NK-92 (cell line): ENCODE data around the gene AIG1.

ENCODE experiments used
- DNase-seq: peaks from one replicate; lab custom pipeline; 2025; ENCODE audit not compliant: unreplicated experiment; lab: John Stamatoyannopoulos, UW

AIG1 gene

DNA sequence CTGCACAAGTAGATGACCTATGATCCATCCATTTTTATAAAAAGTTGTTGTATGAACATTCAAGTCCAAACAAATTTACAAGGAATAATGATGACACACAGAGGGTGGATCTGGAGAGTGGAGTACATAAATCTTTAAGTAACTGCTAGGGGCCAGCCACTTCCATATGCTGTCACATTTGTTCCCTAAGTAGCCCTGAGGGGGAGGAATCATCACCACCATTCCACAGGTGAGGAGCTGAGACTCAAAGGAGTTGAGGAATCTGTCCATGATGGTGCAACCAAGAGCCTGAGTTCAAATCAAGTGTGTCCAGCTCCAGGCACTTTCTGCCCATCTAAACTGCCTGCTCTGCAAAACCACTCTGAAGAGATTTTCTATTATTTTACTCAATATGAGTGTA lies 132.1 kb downstream of the AIG1 start:
- DNase-seq: no peak

DNA sequence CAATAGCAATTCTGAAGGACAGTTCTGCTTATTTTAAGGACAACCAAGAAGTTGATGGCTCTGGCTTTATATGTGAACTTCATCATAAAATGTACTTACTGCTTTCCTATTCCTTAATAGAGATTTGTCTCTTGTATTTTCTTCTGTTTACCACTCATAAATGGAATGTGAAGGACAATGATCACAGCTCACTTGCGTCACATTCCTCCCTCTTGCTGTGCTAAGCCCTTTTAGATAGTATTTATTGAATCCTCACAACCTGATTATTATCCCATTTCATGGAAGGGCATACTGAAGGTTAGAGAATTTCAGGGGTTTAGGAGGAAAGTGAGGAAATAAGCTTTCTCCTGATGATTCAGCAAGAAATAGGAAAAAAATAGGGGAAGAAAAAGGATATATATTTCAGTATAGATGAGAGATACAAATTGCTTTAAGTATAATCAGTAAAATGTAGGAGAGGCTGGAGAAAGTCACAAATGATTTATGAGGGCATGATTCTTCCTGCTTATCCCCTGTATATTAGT lies 132.9 kb downstream of the AIG1 start:
- DNase-seq: no peak

DNA sequence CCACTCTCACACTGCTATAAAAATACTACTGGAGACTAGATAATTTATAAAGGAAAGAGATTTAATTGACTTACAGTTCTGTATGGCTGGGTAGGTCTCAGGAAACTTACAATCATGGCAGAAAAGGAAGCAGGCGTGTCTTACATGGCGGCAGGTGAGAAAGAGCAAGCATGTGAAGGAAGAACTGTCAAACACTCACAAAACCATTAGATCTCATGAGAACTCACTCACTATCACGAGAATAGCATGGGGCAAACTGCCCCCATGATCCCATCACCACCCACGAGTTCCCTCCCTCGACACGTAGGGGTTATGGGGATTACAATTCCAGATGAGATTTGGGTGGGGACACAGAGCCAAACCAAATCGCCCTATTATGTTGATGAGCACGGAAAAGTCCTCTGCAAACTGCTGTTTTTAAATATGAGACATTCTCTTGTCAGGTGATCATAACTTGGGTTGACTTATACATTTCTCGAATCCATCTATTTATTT lies 133.5 kb downstream of the AIG1 start:
- no peak for DNase-seq

DNA sequence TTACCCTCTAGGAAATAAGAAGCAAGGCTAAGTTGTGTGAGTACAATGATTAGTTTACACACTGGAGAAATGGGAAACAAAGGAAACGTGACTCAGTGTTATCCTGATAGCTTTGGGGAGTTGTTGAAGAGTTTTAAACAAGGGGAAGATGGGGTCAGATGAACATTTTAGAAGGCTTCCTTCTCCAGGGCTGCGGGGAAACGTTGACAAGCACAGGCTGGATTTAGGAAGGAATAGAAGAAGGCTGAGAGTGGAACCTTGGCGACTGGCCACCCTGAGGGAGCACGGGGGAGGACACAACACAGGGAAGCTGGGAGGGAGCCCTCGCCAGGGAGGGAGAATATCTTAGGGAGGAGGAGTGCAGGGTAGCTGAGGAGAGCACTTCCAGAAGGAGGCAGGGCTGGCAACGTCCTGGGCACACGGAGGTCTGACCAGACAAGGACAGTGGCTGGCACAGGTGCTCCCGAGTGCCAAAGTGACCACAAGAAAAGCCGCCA lies 134.7 kb downstream of the AIG1 start:
- DNase-seq: no peak

DNA sequence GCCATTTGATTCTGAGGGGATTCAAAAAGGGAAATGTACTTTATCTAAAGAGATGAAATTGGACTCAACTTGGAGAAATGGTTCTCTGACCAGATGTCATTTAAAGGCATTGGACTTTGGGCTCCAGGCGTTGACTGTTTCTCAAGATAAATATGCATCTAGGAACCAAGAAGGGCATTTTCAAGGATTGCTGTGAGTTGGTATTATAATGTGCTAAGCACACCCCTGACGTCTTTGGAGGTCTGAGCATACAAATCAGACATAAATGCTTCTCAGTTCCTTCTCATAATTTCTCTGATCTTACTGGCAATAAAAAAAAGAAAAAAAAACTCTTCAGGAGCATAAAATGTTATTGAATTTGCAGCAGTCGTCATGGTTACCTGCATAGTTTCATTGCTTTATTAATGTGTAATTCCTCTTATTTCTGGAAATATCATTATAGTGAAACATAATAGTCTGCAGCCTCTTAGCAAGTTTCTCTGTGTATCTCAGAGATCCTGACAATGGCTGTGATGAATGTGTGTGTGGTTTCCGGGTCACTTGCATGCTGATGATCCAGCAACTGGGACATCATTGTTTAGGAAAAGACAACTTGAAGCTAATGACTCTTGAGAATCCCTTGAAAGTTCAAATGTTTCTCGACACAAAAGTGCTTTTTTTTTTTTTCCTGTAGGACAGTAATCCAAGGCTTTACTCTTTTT lies 136.0 kb downstream of the AIG1 start:
- DNase-seq: no peak

DNA sequence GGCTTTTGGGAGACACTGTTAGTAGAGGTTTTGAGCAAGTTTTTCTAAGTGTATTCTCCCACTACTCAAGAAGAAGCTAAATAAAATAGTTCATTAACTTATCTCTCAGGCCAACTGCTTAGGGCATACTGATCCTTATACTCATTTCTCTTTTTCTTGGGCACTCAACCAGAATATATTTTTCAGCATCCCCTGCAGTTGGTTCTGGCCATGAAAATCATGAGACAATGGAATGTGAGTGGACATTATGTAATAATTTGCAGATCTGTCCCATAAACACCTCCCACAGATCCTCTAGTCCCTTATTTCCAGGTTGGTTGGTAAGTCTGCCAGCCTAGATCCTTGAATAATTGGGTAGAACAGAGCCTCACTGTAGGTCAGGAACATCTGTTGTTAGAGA lies 136.7 kb downstream of the AIG1 start:
- DNase-seq: no peak

DNA sequence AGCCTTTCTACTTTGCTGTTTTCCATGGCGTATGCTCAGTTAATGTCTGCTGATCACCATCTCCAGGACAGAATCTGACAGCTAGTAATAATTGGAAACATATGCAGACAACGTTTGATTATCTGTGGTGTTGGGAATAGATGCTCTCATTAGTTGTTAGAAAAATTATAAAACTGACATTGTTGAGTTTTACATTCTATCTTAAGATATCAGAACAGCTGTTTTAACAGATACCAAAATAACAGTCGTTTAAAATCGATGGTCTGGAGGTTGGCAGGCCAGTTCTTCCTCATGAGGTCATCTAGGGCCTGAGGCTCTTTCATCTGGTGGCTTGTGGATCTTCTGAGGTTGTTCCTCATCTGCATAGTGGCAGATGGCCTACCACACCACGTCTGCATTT lies 137.6 kb downstream of the AIG1 start:
- DNase-seq: no peak

DNA sequence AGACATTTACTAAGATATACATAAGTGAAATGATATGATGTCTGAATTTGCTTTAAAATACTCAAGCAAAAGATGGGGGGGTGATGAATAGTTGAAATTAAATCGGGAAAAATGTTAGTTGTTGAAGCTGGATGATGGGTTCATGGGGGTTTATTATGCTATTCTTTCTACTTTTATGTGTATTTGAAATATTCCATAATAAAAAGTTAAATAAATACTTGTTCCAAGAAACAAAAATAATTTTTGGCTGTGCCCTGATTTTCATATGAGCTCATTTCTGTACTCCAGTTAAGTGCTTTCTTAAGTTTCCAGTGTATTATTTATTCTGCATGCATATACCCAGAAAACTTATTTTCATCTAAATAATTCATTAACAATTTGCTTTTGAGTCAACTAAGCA lies 138.6 kb downstream of the AIG1 start:
- DNase-seq: no peak

DNA sequence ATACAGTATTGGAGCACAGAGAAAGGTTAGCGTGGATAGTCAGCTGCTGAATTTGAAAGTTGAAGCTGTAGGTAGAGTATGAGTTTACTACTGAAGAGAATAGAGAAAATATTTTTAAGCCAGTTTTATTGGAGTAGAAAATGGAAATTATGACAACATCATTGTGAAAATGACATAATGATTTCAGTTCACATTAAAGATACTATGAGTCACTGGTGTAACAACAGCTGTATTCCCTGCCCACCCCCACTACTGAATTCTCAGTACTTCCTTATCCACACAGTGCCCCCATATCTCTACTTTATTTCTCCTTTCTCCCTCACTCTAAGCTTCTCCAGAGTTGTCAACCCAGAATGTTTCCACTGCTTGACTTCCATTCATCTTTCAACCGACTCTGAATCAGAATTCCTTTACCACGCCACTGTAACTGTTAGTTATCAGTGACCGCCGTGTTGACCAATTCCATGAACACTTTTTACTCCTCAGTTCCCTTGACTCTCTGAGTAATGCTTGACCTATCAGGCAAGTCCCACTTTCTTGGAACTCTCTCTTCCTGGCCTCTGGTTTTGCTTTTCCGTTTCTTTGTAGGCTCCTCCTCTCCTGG lies 139.6 kb downstream of the AIG1 start:
- DNase-seq: no peak

DNA sequence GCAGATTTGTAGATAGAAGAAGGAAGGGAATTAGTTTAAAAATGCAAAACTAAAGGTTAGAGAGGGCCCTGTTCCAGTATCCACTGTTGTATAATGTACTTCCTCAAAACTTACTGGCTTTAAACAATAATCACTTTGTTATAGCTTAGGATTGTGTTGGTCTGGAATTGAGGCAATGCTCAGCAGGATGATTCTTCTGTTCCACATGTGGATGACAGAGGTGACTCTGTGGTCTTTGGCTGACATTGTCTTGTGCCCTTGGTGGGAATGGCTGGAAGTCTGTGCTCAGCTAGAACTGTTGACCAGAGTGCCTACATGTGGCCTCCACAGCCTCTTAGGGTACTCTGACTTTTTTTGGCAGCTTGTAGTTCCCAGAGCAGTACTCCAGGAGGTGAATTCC lies 143.4 kb downstream of the AIG1 start:
- DNase-seq: no peak

DNA sequence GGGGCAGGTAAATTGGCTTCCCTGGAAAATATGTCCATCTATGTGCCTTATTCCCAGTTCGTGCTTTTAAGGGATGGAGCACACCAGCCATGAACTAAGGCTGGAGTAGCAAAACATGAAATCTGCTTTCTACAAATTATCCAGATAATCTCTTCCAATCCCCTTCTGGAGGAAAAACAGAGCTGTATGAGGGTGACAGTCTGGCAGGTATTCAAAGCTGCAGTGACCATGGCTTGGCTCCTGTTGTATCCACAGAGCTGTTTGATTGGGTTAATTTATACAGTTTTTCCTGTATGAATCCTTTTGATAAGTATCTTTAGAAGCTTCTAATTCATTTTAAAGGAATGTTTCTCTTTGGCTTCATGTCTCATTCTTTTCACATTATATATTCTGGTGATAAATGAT lies 144.4 kb downstream of the AIG1 start:
- no peak for DNase-seq

DNA sequence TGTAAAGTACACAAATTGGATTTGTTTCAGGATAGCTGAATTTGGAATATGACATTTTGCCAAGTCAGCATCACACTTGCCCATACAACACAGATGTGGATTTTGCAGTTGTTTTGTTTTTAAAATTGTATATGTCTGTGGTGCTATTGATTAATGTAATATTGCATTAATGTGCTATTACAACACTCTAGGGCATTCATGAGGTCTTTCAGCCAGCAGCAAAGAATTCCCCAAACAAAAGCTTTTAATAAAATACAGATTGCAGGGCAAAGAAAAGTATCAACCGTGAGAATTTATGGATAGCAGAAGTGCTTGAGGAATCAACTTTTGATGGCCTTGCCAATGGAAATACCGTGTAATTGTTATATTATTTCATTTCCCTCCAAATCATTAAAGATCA lies 144.9 kb downstream of the AIG1 start:
- no peak for DNase-seq

DNA sequence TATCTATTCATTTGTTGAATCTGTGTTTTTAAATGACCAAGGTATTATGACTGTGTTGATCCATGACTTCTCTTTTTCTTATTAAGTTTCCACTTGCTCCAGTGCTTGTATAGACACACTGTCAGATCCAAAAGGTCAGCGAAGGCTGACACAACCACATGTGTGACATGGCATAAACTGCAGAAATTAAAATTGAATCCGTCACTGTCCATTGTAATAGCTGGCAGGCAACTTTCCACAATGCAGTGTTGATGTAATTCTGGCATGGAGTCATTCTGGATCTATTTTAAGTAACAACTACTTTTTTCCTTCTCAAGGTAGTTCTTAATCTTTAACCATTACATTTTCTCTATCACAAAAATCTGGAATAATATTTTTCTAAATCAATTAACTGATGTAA lies 145.3 kb downstream of the AIG1 start:
- no peak for DNase-seq

DNA sequence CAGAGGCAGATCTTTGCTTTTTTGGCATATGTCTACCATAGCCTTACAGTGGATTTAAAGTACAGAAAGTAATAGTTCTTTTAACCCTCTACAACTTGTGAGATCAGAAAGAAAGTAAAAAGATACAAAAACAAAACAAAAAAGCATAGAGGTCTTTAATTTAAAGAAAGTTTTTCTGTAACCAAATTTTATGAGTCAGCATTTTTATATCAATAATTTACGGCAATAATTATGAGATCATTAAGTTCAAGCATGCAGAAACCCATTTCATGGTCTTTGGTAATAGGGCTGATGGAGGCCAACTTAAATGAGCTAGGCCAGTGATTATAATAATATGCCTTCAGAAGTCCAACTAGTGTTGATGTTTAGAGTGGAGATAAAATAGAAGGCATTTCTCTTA lies 145.9 kb downstream of the AIG1 start:
- DNase-seq: no peak

DNA sequence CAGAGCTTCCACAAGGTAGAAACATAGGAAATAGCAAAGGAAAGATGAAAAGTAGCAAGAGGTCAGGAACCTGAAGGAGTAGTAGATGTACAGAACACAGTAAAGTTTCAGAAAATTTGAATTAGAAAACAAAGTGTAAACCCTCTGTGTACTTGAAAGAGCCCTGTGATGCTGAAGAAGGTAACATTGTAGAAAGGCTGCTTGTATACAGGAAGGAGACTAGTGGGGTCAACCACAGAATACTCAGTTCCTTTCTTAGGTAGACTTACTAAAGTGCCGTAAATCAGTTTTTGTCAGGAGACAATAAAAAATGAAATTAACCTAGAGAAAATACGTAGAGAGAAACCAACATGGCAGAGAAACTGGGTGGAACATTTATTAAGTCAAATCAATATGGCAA lies 149.7 kb downstream of the AIG1 start:
- no peak for DNase-seq

DNA sequence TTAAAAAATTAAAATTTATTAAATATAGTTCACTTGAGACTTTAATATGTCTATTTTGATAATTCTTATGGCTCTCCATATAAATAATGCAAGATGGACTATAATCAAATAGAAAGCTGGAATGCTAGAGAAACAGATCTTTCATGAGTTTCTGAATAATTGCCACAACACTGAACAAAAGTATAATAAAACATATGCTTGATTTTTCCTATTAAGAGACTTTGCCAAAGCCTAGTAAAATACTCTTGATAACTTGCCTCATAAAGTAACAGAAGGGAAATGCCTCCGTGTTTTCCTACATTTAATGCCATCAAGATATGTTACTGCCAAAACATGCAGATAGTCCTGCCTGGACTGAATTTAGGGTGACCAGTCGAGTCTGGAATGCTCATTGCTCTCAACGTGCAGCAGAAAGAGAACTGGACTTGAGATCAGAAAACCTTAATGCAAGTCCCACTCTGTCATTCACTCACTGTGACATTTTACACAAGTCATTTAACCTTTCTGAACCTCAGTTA lies 153.2 kb downstream of the AIG1 start:
- no peak for DNase-seq

DNA sequence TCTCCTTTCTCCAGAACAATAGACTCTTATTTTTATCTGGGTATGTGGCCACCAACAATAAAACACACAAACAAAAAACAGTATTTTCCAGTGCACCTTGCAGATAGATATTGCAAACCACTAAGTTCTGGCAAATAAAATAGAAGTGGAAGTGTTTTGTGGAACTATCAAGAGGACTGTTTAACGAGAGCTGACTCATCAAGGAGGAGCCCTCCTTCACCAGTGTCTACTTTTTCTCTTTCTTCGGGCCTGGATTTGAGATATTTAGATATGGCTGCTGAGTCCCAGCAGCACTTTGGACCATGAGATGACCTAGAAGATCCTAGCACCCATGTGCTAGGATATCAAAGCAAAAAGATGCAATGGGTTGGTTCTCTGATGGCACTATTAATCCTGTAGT lies 154.7 kb downstream of the AIG1 start:
- no peak for DNase-seq

DNA sequence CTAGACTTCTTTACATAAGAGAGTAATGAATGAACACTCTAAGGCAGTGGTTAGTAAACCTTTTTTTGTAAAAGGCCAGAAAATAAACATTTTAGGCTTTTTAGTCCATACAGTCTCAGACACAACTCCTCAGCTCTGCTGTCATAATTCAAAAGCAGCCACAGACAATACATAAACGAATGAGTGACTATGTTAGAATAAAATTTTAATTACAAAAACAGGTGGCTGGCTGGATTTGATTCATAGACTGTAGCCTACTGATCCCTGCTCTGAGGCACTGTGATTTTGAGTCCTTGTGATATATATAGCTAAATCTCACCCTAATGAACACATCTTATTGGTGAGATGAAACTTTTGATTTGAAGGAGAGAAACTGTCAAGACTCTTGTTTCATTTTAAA lies 155.1 kb downstream of the AIG1 start:
- no peak for DNase-seq

DNA sequence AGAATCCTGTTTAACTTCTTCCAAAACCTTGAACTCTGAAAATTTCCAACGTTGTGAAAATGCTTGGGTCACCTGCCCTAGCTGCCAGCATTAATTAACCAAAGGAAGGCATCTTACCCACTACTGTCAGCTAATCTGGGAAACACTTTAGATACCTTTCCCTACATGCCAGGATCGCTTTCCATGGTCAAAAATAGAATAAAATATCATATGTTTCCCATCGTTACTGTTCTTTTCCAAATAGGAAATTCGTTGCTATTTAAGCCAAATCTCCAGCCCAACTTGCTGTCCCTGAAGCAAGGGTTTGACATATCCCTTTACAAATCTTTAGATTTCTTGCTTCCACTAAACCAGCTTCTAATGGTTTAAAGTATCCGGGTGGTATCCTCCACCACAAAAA lies 157.5 kb downstream of the AIG1 start:
- DNase-seq: no peak

DNA sequence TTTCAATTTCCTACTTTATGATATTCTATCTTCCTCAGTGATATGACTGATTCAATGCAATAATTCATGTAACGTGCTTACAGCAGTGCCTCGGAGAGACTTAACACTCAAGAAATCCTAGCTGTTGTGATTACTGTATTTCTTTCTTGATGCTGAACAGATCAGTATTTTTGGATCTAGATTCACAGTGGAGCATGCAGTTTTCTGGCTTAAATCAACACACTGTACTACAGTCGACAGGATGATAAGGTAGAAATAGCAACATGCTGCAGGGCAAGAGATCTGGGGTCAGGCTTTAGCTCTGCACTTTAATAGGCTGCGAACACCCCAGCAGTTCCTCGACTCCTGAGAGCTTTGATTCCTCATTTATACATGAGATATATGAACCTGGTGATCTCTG lies 161.0 kb downstream of the AIG1 start:
- no peak for DNase-seq

DNA sequence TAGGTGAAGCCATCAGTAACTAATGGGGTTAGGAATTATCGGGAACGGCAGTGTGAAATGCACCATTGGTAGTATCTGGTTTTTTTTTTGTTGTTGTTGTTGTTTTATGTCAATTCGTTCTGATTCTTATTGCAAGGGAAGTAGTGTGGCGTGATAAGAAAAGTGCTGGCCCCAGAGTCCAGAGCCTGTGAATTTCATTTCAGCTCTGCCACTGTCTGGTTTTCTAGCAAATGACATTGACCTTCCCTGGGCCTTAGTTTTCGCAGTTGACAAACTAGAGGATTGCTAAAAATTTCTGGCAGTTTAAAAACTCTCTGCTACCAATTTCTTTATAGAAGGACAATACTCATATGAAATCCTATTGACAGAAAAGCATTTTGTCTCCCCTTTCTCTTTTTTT lies 161.6 kb downstream of the AIG1 start:
- no peak for DNase-seq

DNA sequence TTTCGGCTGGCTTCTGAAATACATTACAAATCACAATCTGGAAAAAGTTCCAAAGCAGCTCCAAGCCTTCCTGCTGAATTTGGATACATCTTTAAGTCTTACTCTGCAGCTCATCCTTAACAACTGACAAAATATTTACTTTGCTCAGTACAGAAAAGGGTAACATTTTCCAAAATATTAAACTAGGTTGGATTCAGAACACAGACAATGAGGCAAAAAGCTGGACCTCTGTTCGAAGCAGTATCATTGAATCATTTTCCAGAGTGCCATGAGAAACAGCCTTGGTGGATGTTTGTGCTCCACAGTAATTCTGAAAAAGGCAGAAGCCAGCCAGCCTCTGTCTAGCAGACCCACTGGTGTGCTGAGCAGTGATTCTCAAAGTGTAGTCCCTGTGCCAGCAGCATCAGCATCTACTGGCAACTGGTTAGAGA lies 162.1 kb downstream of the AIG1 start:
- no peak for DNase-seq
